Subcutaneous adipose tissue (tissue), 4 donors: ENCODE results near the gene DUSP19. TPM values are rescaled to one million over a fixed set of nuclear protein-coding genes. Genes with fewer than 3 reads are reported as not detected.

ENCODE experiments used
- total RNA-seq, 4 donors: library from RNA; depleted of rRNA; stranded (reverse); fragments of >200 nt; gene quantifications; one replicate each; pipeline ENCODE4 v1.1.0, GENCODE V29; 2016
- TF ChIP-seq, protein P1 (sequence below): fragments of 450-650 bp; IDR thresholded peaks from one replicate; pipeline ENCODE4 v1.5.1; 2016; ENCODE audit warnings: low read depth, mild to moderate bottlenecking, control low read depth, antibody characterized with exemption, moderate library complexity

DUSP19 gene
- 1 to 10 TPM in 3 of 4 donors, under 1 TPM in 1; 0.49 to 2.0 (median 1.3) TPM for total RNA-seq

- TF ChIP-seq, protein P1, sequence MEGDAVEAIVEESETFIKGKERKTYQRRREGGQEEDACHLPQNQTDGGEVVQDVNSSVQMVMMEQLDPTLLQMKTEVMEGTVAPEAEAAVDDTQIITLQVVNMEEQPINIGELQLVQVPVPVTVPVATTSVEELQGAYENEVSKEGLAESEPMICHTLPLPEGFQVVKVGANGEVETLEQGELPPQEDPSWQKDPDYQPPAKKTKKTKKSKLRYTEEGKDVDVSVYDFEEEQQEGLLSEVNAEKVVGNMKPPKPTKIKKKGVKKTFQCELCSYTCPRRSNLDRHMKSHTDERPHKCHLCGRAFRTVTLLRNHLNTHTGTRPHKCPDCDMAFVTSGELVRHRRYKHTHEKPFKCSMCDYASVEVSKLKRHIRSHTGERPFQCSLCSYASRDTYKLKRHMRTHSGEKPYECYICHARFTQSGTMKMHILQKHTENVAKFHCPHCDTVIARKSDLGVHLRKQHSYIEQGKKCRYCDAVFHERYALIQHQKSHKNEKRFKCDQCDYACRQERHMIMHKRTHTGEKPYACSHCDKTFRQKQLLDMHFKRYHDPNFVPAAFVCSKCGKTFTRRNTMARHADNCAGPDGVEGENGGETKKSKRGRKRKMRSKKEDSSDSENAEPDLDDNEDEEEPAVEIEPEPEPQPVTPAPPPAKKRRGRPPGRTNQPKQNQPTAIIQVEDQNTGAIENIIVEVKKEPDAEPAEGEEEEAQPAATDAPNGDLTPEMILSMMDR, result no peak
Observed at GRCh38 chr2:183078464-183079138, at the start of gene DUSP19. TSS of gene DUSP19 (plus strand) at chr2:183078747. CDS start at chr2:183078934, 187 bp downstream.

DNA sequence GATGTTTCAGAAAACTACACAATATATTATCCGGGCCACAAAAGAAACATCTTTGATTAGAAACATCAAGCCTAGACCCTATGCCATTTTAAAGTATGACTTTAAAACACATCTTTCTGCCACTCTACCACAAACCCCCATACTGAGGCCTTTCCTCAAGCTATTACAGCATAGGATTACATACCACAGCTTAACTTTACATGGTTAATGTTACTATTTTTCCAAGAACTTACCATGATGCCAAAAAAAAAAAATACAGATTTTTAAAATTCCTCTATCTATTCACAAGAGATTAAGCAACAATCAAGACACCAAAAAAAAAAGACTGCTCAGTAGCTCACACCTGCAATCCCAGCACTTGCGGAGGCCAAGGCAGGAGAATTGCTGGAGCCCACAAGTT lies 49.3 kb upstream of the DUSP19 start:
- TF ChIP-seq, protein P1, result no peak

GRCh38 chr2:183031911-183032794 lies 46.4 kb upstream of the DUSP19 start:
- TF ChIP-seq, protein P1, result no peak

- TF ChIP-seq, protein P1, result no peak
Observed at GRCh38 chr2:183033951-183034350, 44.6 kb upstream of the DUSP19 start.

DNA sequence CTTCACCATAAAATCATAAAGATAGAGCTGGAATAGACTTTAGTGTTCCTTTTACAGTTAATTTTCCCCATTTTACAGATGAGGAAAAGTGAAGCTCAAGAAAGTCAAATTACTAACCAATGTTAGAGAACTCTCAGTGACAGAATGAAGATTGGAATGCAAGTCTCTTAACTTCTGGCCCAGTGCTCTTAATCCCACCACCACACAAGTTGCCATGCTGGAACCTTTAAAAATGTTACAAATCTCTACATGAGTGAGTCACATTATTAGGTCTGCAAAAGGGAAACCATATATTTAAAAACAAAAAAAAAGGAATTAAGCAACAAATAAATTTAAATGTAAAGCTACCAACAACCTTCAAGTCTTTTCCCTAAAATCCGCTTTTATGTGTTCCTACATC lies 43.7 kb upstream of the DUSP19 start:
- TF ChIP-seq, protein P1, result no peak

DNA sequence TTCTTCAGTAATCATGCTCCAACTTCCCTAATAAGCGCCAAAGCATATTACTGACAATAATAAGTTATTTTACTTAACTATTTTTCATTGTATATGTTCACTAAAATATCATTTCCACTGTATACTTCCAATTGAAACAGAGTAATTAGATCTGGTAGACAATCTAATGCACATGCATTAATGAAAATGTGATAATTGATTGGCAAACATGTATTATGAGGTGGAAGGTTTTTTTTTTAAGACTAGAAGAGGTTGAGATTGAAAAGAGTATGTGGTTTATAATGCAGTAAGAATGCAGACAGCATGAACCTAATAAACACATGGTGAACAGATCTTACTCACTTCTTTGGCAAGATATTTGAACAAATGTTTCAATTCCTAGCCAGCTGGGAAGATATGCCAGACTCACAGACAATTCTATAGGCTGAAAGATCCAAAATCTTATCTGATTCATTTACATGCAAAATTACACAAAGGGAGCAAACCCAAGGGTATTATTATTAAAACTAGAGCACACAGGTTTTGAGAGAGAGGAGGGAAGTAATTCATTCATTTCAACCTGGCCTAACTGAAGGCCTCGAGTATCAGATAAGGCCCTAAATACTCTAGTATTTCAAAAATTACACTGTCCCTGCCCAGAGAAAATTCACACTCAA lies 43.1 kb upstream of the DUSP19 start:
- TF ChIP-seq, protein P1, result no peak
